HG02981 (cell line): ENCODE data around the gene EPHA5.
"Not testable (repeated sequence)": the region's sequence is repeated elsewhere in the genome, so short reads cannot be mapped to it uniquely, and the experiment has no call there.

Experiments
- ATAC-seq: cut with Tn5 transposase; IDR thresholded peaks from one replicate; pipeline ENCODE4 v1.9.1; 2021; ENCODE audit warnings: mild to moderate bottlenecking, moderate library complexity; ENCODE audit not compliant: unreplicated experiment

EPHA5 gene

DNA sequence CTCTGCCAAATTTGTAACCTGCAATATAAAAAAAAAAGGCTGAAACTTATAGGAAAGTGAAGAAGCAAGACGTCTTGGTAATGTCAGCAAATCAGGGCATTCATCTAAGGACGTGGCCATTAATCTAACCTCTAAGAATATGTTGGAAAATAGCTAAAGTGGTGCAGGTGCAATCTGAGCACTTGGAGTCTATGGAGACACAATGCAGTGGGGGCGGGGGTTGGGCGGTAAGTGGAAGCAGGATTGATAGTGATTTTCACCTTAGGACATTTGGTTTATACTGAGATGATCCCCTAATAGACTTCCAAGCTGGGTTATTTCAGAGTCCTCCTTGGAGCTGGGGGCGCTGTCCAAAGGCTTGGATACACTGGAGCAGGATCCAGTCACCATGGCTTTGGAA, 283.4 kb downstream of the EPHA5 start:
- ATAC-seq = no peak

DNA sequence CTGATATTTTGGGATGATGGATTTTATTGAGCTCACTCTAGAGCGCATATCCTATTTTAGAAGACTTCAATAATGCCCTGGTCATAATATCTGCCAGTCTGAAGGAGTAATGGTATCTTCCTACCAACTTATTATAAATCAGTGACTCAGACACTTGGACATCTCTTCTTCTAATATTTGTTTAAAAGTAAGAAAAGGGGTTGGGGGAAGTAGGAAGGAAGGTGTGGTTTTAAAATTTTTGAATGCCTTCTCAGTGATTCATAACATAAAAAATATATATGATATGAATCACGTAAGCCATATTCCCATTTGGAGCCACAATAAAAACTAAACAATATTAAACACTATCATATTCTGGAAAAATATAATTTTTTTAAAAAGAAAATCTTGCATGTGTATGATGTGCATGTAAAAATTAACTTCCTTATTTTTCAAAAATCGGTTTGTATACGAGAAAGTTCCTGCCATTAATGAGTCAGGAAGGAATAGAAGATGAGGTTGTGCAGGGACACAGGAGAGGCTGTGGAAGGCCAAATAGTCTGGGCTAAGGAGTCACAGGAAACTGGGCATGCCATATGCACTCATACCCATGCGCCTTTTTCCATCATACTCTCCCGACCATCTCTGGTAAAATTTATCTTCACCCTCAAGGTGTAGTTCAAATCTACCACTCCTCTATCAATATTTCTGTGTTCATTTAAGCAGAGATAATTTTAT, 286.5 kb downstream of the EPHA5 start:
- no peak for ATAC-seq

DNA sequence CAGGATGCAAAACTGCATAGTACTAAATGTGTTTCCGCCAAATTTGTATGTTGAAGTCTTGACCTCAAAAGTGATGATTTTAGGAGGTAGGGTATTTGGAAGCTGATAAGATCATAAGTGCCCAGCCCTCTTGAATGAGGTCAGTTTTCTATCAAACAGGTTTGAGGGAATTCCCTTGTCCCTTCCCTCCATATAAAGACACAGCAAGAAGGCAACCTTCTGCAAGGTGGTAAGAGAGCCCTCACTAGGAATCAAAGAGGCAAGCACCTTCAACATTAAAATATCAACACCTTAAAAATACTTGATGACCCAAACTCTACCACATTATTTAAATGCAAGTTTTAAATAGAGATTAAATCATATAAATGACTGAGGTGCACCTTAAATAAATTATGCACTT, 288.6 kb downstream of the EPHA5 start:
- ATAC-seq = no peak

DNA sequence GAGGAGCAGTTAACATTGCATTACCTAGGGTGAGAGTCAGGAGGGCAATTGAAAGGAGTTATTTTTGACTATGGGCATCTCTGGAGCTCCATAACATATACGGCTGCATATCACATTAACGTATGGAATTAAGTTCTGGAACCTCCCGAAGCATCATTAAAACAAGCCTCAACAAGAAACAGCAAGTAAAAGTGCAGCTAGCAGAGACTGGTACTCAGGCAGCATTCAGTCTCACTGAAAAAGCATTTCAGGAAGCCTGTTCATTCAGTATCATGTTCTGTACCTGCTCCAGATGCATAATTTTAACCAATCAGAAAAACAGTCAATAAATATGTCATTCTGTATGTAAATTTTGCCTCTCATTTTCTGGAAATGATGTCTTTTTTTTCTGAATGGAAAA, 299.6 kb downstream of the EPHA5 start:
- no peak for ATAC-seq

DNA sequence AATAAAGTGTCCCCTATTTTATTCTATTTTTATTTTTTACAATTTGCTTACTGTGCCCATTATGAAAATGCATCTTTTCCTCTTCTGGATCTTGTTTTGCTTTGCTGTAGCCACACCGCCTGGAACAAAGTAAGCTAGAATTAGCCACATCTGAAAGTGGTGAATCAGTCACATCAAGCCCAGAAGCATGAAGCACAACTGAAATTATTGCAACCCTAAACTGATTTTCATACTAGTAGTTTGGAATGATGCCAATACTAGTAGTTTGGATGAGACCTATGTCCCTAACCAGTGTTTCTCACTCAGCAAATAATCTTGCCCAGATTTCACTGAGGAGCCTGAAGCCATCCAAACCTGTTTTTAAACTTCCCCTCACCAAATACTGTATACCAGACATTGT, 303.0 kb downstream of the EPHA5 start:
- no peak for ATAC-seq

DNA sequence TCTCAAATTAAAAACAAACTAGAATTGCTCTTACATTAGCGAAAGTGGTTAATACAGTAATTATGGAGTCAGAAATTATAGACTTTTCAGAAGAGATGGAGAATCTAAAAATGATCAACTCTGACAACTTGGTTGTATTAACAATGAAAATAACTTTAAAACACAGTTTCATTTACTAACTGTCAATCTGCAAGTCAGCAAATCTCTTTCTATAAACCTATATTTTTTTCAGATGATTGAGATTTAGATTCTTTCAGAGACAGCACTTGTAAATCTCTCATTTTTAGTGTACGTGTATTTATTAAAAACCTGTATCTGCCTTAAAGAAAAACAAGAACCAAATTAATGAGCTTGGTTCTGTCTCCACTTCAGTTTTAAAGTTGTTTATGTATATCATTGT, 311.4 kb downstream of the EPHA5 start:
- no peak for ATAC-seq

DNA sequence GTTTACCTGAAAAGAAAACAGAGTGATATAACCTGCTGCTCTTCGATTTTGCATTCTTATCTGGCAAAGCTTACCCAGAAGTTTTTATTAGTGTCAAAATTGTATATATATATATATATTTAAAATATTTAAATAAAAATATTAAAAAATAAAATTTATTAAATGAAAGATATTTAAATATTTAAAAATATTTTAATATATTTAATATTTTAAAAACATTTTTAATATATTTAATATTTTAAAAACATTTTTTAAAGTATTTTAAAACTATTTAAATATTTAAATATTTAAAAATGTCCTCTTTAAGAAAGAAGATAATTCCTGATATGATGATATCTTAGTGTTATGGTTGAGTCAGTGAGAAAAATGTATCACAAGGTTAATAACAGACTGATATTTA, 317.2 kb downstream of the EPHA5 start:
- ATAC-seq = no peak

DNA sequence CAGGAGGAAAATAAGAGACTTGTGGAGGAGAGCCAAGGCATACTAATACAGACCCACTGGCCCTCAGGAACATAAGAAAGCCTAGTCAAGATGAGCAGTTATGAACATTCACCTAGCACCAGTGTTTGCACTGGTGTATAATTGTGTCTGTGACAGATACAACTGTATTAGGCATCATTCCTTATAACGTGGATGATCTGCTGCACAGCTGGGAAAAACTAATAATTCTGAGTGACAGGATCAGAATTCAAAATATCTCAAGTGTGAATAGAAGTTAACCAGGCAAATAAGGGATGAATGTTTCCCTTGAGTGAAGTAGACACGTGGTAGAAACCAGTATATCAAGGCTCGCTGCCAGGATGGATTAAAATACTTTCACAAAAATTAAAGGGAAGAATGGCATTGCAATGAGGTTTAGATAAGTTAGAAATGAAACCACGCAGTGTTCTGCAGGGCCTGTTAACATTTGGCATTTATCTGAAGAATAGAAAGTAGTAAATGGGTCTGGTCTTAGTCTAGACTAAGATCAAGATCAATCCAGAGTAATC, 325.9 kb downstream of the EPHA5 start:
- ATAC-seq = no peak

DNA sequence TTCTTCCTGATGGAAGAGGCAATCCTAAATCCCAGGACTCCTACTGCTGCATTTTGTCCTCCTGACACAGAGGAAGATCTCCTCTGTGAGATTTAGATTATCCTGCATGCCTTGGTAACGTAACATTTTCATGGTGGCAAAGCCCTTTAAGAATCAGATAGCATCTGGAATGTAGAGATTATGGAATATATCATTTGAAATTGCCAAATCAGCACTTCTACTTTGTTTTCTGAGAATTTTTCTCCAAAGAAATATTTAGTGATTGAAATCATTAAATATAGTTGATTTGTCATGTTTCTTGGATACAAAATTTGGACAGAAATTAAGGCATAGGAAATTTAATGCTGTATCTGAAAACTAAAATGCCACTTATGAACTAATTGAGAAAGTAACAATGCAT, 326.9 kb downstream of the EPHA5 start:
- no peak for ATAC-seq

DNA sequence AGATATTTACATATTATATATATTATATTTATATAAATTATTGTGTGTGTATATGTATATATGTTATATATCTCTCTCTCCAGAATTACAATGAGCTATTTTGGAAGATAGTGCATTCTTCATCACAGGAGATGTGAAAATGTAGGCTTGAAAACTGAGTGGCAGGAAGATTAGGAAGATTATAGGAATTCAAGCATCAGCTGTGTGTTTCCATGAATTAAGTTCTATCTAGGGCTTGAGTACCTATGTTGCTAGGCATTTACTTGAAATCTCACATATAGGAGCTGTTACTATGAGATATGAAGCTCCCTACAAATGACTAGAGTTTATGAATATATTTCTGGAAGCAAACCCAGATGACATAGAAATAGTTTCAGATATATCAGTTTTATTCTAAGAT, 328.7 kb downstream of the EPHA5 start:
- ATAC-seq = no peak

DNA sequence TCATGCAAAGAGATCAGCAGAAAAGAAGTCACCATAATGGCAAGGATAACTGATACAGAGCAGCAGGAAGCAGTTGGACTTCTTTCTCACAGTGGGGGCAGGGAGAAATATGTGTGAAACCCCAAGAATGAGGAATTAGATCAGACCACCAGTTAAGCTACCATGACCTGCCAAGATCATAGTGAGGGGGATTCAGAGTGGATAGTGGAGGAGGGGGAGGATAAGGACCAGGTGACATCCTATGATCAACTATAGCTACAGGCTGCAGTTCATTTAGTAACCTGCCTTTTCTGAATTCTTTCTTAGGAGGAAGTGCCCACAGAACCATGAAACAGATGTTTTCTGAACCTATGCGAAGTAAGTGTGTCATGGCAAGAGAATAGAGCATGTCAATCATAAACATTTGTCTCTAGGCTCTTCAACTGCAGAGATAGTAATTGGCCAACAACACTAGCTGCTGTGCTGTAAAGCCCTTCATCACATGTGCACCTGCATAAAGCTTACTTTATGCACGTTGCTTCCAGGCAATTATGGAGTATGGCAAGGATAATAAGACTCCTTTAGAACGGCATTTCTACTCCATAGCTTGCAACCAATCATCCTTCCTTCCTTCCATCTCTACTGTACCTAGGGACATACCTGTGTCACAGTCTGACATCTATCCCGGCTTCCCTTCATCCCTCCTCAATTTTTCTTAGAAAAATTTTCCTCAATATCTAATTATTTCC, 329.7 kb downstream of the EPHA5 start:
- ATAC-seq = no peak

DNA sequence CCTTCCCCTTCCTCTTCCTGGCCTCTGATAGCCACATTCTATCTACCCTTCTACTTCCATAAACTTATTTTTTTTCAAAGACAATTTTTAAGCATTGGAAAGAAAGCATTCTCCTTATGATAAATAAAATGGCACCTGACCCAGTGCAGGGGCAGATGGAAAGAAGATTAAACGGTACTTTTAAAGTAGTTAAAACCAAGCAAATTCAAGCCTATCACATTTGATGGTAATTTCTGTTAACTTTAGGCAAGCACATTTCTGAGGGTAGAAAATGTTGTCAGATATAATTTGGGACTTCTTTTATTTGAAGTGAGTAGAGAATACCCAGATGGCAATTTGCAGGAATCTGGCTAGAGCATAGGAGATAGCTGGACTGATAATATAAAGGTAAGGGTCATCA, 332.9 kb downstream of the EPHA5 start:
- ATAC-seq = no peak

DNA sequence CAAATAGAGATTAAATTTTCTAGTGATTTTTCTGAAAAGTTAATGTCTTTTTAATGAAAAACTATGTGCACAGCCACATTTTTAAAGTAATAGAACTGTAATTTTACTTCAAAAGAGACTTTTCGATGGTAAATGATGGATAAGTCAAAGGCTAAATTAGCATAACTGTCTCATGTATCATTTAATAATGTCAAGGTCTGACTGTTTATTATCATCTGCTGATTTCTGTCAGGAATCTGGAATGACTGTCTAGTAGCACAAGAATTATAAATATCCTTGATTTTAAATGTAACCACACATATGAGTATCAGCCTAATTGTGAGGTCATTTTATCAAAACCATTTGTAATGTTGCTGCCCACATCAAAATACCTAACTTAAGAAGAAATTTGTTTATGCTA, 333.8 kb downstream of the EPHA5 start:
- no peak for ATAC-seq

DNA sequence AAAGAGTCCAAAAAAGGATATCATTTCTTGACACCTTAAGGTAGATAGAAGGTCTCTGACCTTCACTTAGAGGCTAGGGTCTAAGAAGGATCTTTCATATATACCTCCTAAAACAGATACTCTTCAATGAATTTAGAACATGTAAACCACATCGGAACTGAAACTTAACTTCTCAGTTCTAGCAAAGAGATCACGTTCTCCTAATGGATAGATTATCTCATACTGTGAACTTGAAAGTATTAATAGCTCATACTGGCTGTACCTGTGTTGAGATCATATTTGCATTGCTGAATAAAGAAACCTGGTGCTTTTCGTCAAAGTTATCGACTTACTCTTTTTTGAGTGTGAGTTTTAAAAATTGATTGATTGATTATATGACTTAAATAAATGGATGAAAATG, 353.8 kb downstream of the EPHA5 start:
- ATAC-seq = no peak

DNA sequence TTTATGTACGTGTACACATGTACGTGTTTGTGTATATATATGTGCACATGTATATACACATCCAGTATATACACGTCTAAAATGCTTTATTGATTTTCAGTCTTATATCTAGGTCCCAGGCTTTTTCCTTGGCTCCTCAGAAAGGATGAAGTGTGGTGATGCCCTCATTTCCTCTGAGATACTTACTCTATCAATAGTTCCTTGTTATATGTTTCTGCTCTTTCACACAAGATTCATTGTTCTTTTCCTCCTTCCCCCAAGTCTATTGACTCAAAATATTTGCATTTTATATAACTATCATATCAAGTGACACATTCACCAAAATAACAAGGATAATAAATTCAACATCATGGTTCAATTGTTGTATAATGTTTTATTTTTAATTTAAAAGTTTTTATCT, 359.2 kb downstream of the EPHA5 start:
- ATAC-seq = no peak

DNA sequence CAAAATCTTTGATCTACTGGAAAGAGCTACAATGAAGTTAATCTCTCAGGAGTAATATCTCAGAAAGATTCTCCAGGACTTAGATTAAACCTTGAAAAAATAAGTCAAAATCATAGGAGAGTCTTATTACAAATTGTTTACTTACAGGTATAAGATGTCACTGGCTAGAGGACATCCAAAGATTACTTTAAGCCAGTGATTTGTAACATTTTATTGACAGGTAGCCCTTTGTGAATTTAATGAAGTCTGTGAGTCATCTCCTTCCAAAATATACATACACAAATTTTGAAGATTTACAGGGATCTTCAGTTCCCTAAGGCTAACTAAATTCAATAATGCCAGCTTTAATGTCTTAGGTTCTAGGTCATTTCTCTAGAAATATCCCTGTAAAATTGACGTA, 359.7 kb downstream of the EPHA5 start:
- no peak for ATAC-seq

DNA sequence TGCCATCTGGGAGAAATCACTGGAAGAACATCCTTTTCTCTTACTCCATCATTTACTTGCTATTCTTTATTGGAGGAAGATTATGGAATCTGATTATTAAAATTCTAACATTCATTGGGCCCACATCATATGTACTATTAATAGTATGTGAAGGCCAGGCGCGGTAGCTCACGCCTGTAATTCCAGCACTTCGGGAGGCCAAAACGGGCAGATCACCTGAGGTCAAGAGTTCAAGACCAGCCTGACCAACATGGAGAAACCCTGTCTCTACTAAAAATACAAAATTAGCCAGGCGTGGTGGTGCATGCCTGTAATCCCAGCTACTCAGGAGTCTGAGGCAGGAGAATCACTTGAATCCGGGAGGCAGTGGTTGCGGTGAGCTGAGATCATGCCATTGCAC, 361.7 kb downstream of the EPHA5 start:
- not testable (repeated sequence) for ATAC-seq

DNA sequence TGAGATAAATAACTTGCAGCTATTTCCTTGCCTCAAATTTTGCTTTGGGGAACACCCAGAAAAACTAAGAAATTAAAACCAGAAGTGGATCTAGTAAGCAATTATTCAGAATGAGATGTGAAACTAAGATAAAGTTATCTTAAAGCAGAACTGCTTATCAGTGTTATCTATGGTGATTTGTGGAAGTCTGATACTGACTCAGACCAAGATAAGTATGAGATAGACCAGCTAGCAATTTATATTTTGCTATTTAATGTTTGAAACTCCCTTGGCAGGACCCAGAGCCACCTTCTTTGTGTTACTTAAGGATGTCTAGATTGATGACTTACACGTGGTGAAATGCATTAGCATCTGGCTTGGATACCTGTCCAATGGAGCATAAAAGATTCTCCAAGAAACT, 368.1 kb downstream of the EPHA5 start:
- no peak for ATAC-seq

DNA sequence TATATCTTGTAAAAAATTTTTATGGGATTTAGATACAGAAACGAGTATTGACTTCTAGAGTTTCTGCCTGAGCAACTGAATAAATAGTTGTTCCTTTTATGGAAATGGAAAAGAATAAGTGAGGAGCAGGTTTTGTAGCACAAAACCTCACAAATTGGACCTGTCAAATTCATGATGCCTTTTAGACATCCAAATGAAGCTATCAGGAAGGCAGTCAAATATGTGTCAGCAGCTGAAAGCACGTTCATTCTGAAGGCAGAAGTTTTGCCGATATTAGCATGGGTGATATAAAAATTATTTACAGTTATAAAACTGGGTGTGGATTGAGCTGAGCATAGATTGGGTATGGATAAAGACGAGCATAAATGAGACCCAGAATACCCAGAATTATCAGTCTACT, 374.0 kb downstream of the EPHA5 start:
- ATAC-seq = no peak

DNA sequence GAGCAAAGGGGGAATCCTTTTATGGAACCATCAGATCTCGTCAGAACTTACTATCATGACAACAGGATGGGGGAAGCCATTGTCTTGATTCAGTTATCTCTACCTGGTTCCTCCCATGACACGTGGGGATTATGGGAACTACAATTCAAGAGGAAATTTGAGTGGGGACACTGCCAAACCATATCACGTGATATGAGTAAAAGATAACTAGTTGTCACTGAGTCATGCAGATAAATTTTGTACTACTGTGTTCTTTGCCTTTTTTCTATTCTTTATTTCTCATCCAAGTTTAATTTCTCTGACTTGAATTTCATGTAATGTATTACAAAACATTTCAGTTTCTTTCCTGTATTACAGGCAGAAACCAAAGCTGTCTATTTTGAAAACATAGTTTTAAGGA, 383.2 kb downstream of the EPHA5 start:
- ATAC-seq = no peak
